Heart left ventricle (tissue), 16 donors: Measurements from ENCODE around the gene ACAN. TPM values are rescaled to one million over a fixed set of nuclear protein-coding genes. Genes with fewer than 3 reads are reported as not detected.

ENCODE experiments used
- ATAC-seq, 4 donors: fragments of 200-7000 bp; cut with Tn5 transposase; one replicate each; pipeline ENCODE4 v1.9.1; 2020 to 2022; ENCODE audit warnings: moderate library complexity in 4 of 4, mild to moderate bottlenecking in 3 of 4, moderate number of reproducible peaks in 1 of 4
- DNase-seq, 5 donors: peaks; one replicate each; pipeline ENCODE4 v3.0.0-alpha.2; 2020
- H3K27ac ChIP-seq, 12 donors: fragments of 200-600 bp; sonication (generic) in 4 of 12; one replicate each; pipeline versions ENCODE4 v1.5.0 to v1.8.0; 2016 to 2022; ENCODE audit warnings: mild to moderate bottlenecking in 2 of 12
- H3K27me3 ChIP-seq, 9 donors: fragments of 200-600 bp; sonication (generic) in 2 of 9; one replicate each; pipeline versions ENCODE4 v1.5.1 to v1.8.0; 2016 to 2022; ENCODE audit warnings: mild to moderate bottlenecking in 3 of 9
- H3K36me3 ChIP-seq, 9 donors: fragments of 200-600 bp; sonication (generic) in 2 of 9; one replicate each; pipeline versions ENCODE4 v1.5.0 to v1.8.0; 2018 to 2022; ENCODE audit warnings: mild to moderate bottlenecking in 2 of 9
- H3K4me1 ChIP-seq, 12 donors: fragments of 200-600 bp; sonication (generic) in 4 of 12; one replicate each; pipeline versions ENCODE4 v1.5.0 to v1.8.0; 2016 to 2022; ENCODE audit warnings: mild to moderate bottlenecking in 3 of 12
- H3K4me3 ChIP-seq, 12 donors: fragments of 200-600 bp; sonication (generic) in 4 of 12; one replicate each; pipeline versions ENCODE4 v1.5.0 to v1.8.0; 2017 to 2022; ENCODE audit warnings: mild to moderate bottlenecking in 9 of 12, moderate library complexity in 4 of 12
- H3K9me3 ChIP-seq, 12 donors: fragments of 200-600 bp; sonication (generic) in 4 of 12; one replicate each; pipeline versions ENCODE4 v1.5.0 to v1.8.0; 2016 to 2022; ENCODE audit warnings: mild to moderate bottlenecking in 1 of 12
- POLR2A ChIP-seq, 2 donors: fragments of 450-650 bp; IDR thresholded peaks; one replicate each; pipeline ENCODE4 v1.6.1; 2017; ENCODE audit warnings: antibody characterized with exemption in 2 of 2, mild to moderate bottlenecking in 2 of 2, moderate library complexity in 2 of 2
- WGBS, 4 donors: extraction: QIAGEN DNeasy Blood & Tissue Kit in 2 of 4; methylation state at CpG; one replicate each; pipeline versions ENCODE4 v1.1.5 to v1.1.7; 2013 to 2018; 5-methylcytosine and 5-hydroxymethylcytosine counted together
- intact Hi-C, 10 donors: fragments of 100-400 bp; cut with DNase I; formaldehyde crosslinking; loops; one replicate each; pipeline versions ENCODE4 v1.11.1 to v1.14.2; 2022
- polyA plus RNA-seq, 2 donors: library from polyadenylated mRNA; stranded (reverse); fragments of 200-250 nt; gene quantifications; one replicate each; pipeline ENCODE4 v1.2.3, GENCODE V29; 2013
- total RNA-seq, 9 donors: library from RNA; depleted of rRNA in 2 of 9; stranded (reverse); fragments of >200 nt in 2 of 9; fragmentation: NEBNext Ultra II Directional in 3 of 9; extraction: Animal tissue kit (Norgen Biotek cat#: 25700) in 3 of 9; gene quantifications; one replicate each; pipeline versions ENCODE4 v1.1.0 to v1.2.4, GENCODE V29; 2016 to 2023
- TF ChIP-seq, protein P1 (sequence below), 12 donors: fragments of 200-600 bp; sonication (generic) in 4 of 12; IDR thresholded peaks; one replicate each; pipeline versions ENCODE4 v1.5.0 to v1.8.0; 2018 to 2022; ENCODE audit warnings: antibody characterized with exemption in 12 of 12, mild to moderate bottlenecking in 5 of 12
- donor health status: ischemic (EF 13 %, LVEDD 7.1; RV severe dilation, severe dysfunction).
- donor health status: healthy with polysubstance abuse.
- donor health status: DM: no; HTN: yes; CAD: no.
- donor health status: DM: no; HTN: no; CAD: no.
- donor health status: ischemic (EF 25% LVEDD 6.9; RV normal size, moderate dysfunction).
- donor health status: ischemic (EF 25% LVEDD 5.7; RV mildly dilated, moderate dysfunction).
- donor health status: healthy.
- donor health status: DM: yes; HTN: yes; CAD: no.
- donor health status: ischemic (EF 35%, LVEDD 5.7; RV mildly dilated, moderate dysfunction).
- donor health status: nonischemic (EF 11% LVEDD 7.7; RV severe dilation, severe dysfunction).
- donor health status: DM: yes; HTN: yes; CAD: no.
- donor health status: PGD.
- donor health status: ischemic (EF 29% LVEDD 5.4; RV normal size, mild dysfunction).
- donor health status: nonischemic (EF 23%, LVEDD 6.1; RV moderate dilation, normal function).

The ACAN gene
- total and polyA plus RNA-seq, 11 donors: 0.02 to 1.2 (median 0.17) TPM; not detected in 1

DNA sequence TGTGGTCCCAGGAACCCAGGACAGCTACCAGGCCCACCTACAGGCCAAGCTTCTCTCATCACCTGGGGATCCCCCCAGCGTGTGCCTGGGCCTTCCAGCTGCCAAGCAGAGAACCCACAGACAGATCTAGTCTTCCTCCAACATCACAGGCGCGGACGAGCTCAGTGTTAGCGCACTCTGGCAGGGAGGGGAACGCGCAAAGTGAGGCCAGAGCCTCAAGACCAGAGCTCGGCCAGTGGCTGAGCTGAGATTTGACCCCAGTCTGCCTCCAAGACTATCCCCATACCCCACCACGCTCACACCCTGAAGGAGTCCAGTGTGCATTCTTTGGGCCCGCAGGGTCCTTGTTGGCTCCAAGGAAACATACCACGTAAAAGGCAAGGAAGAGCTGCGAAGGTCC lies 104.9 kb downstream of the ACAN start:
- Histone ChIP-seq H3K4me3 (peak overlapping the region in 5 of 12 donors; percentile 4 to 88 (median 18)), H3K4me1 (peaks cover 3 to 83% (median 71%) of the 10 kb centered on the region in 12 donors), H3K27me3 (no peaks in the 10 kb centered on the region), H3K36me3 (peaks cover 0 to 71% (median 53%) of the 10 kb centered on the region in 9 donors), H3K9me3 (no peaks in the 10 kb centered on the region), H3K27ac (peak overlapping the region in 9 of 12 donors; percentile 21 to 98 (median 95))
- intact Hi-C loops: loop anchor here in 6 of 10 donors (5.0 to 10.0 kb wide), 5 partner anchors 94 to 274 kb away; no protein-coding TSS in a partner anchor
- 81 to 88% (median 82%) methylated on average over 9 to 12 of the region's 12 CpGs for WGBS, 4 donors
- ATAC-seq: no peak
- no peak for DNase-seq
- no peak for TF ChIP-seq POLR2A (IDR thresholded peaks at IDR 0.05)

DNA sequence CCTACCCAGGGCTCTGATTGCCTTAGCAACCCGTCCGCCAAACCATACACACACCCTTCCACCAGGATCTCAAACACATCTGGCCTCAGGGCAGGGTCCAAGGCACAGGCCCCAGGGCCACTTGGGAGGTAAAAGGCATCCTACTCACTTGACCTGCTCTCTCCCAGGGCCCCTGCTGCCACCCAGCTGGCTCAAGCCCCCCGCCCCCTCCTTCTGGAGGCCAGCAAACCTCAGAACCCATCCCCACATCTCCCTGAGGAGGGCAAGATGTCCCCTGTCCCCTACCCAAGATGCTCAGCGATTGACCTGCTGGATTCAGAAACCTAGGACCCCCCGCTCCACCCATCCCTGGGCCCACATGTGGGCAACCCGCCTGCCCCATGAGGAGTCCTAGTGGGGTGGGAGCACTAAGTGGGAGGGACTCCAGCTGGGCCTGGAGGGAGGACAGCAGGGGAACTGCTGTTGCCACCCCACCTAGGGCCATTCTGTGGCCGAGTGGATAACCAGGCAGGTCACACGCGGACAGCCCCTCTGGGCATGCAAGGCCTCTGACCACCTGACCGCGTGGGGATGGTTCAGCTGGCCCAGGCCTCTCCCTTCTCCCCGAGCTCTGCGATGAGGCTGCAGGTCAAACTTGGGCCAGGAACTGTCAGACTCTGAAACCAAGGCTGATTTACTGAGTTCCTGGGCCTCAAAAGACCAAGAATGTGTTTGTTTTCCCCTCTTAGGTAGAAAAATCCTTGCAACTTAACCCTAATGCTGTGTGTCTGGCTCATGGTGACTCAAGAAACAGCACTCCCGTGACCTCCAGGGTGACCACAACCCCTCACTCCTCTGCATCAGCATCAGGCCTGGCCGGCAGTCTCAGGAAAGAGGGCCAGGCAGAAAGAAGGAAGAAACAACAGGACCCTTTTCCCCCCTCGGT lies 105.7 kb downstream of the ACAN start:
- intact Hi-C loops: loop anchor here in 6 of 10 donors (5.0 to 10.0 kb wide), 5 partner anchors 93 to 273 kb away; no protein-coding TSS in a partner anchor
- peak overlapping the region in 8 of 12 donors; percentile 61 to 94 (median 86) for H3K4me3 ChIP-seq
- H3K9me3 ChIP-seq: no peaks in the 10 kb centered on the region
- ATAC-seq (no peak), DNase-seq (no peak)
- H3K4me1 ChIP-seq: peaks cover 3 to 87% (median 71%) of the 10 kb centered on the region in 12 donors
- no peaks in the 10 kb centered on the region for H3K27me3 ChIP-seq
- H3K27ac ChIP-seq: peak overlapping the region in 11 of 12 donors; percentile 21 to 98 (median 88)
- 68 to 85% (median 76%) methylated on average over 12 to 16 of the region's 16 CpGs for WGBS, 4 donors
- peaks cover 0 to 63% (median 44%) of the 10 kb centered on the region in 9 donors for H3K36me3 ChIP-seq
- TF ChIP-seq, protein P1, sequence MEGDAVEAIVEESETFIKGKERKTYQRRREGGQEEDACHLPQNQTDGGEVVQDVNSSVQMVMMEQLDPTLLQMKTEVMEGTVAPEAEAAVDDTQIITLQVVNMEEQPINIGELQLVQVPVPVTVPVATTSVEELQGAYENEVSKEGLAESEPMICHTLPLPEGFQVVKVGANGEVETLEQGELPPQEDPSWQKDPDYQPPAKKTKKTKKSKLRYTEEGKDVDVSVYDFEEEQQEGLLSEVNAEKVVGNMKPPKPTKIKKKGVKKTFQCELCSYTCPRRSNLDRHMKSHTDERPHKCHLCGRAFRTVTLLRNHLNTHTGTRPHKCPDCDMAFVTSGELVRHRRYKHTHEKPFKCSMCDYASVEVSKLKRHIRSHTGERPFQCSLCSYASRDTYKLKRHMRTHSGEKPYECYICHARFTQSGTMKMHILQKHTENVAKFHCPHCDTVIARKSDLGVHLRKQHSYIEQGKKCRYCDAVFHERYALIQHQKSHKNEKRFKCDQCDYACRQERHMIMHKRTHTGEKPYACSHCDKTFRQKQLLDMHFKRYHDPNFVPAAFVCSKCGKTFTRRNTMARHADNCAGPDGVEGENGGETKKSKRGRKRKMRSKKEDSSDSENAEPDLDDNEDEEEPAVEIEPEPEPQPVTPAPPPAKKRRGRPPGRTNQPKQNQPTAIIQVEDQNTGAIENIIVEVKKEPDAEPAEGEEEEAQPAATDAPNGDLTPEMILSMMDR (IDR thresholded peaks at IDR 0.05): no peak

DNA sequence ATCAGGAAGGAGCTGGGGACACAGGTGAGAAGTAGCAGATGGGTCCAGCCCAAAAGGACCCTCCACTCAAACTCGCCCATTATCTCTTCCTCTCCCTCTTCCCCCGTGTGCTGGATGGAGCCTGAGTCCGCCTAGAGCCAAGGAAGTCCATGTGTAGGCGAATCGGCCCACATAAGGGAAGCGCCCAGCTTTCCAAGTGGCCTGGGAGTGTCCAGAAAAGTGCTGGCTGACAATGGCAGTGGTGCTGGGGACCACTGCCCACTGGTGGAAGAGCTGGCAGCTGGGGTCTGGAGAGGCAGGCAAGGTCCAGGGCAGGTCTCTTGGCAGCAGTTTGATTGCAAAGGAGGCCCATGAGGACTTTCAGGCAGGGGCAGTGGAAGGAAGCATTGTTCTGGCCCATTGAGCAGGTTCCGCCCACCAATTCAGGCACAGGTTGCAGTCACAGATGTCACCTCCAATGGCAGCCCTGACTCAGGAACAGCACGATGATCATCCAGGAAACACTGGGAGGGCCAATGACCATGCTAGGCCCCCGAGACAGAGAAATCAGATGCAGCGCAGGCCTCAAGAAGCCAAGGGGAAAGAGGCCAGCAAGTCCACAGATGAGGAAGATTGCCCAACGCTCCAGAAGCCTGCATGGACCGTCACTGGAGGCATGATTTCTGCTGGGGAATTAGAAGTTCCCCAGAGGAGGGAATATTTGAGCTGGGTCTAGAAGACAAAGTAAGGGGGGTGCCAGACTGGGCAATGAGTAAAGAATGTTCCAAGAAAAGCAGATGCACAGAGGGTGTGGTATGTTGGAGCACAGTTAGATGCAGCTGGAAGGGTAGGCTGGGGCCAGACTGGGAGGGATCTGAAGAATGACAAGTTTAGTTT lies 107.0 kb downstream of the ACAN start:
- Histone ChIP-seq H3K36me3 (peaks cover 0 to 52% (median 44%) of the 10 kb centered on the region in 9 donors), H3K27ac (peak overlapping the region in 11 of 12 donors; percentile 35 to 98 (median 92)), H3K27me3 (no peaks in the 10 kb centered on the region), H3K9me3 (no peaks in the 10 kb centered on the region), H3K4me1 (peaks cover 3 to 77% (median 60%) of the 10 kb centered on the region in 12 donors), H3K4me3 (peak overlapping the region in 8 of 12 donors; percentile 61 to 94 (median 86))
- DNase-seq (peak in 2 of 5 donors; percentile 33 to 65), ATAC-seq (peak in 2 of 4 donors; percentile 1 to 2)
- 59 to 69% (median 66%) methylated on average over 12 of the region's 12 CpGs for WGBS, 4 donors
- TF ChIP-seq, protein P1 (IDR thresholded peaks at IDR 0.05): no peak
- no peak for TF ChIP-seq POLR2A (IDR thresholded peaks at IDR 0.05)
- intact Hi-C loops: loop anchor here in 6 of 10 donors (5.0 to 10.0 kb wide), 7 partner anchors 72 to 425 kb away; partner anchors contain the start of gene POLG (in 1 of the 6)

DNA sequence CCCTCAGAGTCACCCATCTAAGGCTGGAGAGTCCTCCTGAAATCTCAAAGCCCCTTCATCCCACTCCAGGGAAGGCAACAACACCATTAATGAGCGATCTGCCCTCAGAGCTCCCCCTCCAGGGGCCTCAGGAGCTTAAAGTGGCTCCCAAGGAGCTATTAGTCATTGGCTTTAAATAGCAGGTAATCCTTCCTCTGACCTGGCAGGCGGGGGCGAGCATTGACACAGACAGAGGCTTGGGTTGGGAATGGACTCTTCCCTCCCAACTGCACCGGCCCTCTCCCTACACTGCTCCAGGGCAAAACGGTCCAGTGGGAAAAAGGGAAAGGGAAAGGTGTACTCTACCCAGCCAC lies 108.5 kb downstream of the ACAN start:
- Histone ChIP-seq H3K9me3 (no peaks in the 10 kb centered on the region), H3K27me3 (no peaks in the 10 kb centered on the region), H3K4me3 (peak overlapping the region; percentile 61 to 94 (median 83)), H3K36me3 (peaks cover 0 to 37% (median 32%) of the 10 kb centered on the region in 9 donors), H3K27ac (peak overlapping the region; percentile 84 to 98 (median 92)), H3K4me1 (peaks cover 3 to 66% (median 49%) of the 10 kb centered on the region in 12 donors)
- intact Hi-C loops: loop anchor here in 1 of 10 donors (5.0 to 10.0 kb wide), 2 partner anchors 71 to 423 kb away; partner anchors contain the start of gene POLG
- DNase-seq: peak in 2 of 5 donors; percentile 76
- TF ChIP-seq, protein P1 (IDR thresholded peaks at IDR 0.05): peak in 1 of 12 donors; percentile 17
- TF ChIP-seq POLR2A (IDR thresholded peaks at IDR 0.05): peak; percentile 79 to 82
- peak; percentile 52 to 75 (median 60) for ATAC-seq
- 37 to 44% (median 42%) methylated on average over 5 of the region's 5 CpGs for WGBS, 4 donors
